Gastroesophageal sphincter (tissue), 3 donors: Measurements from ENCODE around the gene ORC2.

Experiments
- EP300 ChIP-seq: sonication (generic); formaldehyde crosslinking; IDR thresholded peaks from one replicate; pipeline ENCODE4 v1.6.1; 2017; ENCODE audit warnings: antibody characterized with exemption, mild to moderate bottlenecking
- POLR2A ChIP-seq, 2 donors: fragments of 450-650 bp; IDR thresholded peaks; one replicate each; pipeline ENCODE4 v1.6.1; 2017; ENCODE audit warnings: antibody characterized with exemption in 2 of 2, mild to moderate bottlenecking in 2 of 2, moderate library complexity in 1 of 2
- TF ChIP-seq, protein P1 (sequence below), 4 experiments: fragments of 200-600 bp in 2 of 4; fragments of 450-650 bp in 2 of 4; sonication (generic) in 1 of 4; IDR thresholded peaks; one replicate each; pipeline ENCODE4 v1.5.1; 2017 to 2019; ENCODE audit warnings: antibody characterized with exemption in 4 of 4, mild to moderate bottlenecking in 2 of 4, moderate library complexity in 2 of 4

DNA sequence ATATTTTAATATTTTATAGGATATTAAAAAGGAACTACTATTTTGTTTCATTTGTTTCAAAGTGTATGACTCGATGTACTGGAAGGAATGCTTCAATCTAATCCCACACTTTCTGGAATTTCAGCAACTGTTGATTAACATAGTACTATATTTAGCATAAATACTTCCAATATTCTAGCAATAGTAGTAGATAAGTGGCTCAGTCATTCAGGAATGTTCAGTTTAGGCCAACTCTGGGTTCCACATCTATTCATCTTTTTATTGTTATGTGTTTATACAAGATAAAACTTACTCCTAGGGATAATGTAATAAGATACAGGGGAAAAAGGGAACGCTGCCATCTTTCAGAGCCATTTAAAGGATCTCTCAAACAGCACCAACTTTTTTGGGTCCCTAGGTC, 22.3 kb upstream of the ORC2 start:
- TF ChIP-seq, protein P1, sequence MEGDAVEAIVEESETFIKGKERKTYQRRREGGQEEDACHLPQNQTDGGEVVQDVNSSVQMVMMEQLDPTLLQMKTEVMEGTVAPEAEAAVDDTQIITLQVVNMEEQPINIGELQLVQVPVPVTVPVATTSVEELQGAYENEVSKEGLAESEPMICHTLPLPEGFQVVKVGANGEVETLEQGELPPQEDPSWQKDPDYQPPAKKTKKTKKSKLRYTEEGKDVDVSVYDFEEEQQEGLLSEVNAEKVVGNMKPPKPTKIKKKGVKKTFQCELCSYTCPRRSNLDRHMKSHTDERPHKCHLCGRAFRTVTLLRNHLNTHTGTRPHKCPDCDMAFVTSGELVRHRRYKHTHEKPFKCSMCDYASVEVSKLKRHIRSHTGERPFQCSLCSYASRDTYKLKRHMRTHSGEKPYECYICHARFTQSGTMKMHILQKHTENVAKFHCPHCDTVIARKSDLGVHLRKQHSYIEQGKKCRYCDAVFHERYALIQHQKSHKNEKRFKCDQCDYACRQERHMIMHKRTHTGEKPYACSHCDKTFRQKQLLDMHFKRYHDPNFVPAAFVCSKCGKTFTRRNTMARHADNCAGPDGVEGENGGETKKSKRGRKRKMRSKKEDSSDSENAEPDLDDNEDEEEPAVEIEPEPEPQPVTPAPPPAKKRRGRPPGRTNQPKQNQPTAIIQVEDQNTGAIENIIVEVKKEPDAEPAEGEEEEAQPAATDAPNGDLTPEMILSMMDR (IDR thresholded peaks at IDR 0.05), result no peak
- no peak for TF ChIP-seq EP300
- no peak for TF ChIP-seq POLR2A (IDR thresholded peaks at IDR 0.05)
